ENCODE data around the gene PSKH1.

- no peak for TF ChIP-seq ZNF217 (CRISPR knock-in tag; IDR thresholded peaks at IDR 0.05)
- no peak for TF ChIP-seq PATZ1 (CRISPR knock-in tag; IDR thresholded peaks at IDR 0.05; ENCODE audit: borderline replicate concordance)
- TF ChIP-seq POLR2AphosphoS5 (IDR thresholded peaks at IDR 0.05; ENCODE audit: control insufficient read depth, insufficient read depth, low read depth, low read length) = no peak
- no peak for TF ChIP-seq TAF1 (IDR thresholded peaks at IDR 0.05; ENCODE audit: control insufficient read depth, extremely low read depth, insufficient read depth, low read length, severe bottlenecking)
- no peak for TF ChIP-seq YY1 (IDR thresholded peaks at IDR 0.05; ENCODE audit: borderline replicate concordance in 1 of 3, control insufficient read depth in 1 of 3, extremely low read depth in 1 of 3, insufficient read depth in 3 of 3, insufficient read length in 1 of 3, insufficient replicate concordance in 2 of 3, low read depth in 1 of 3, low read length in 2 of 3)
- no peak for TF ChIP-seq BRCA1 (IDR thresholded peaks at IDR 0.05)
- TF ChIP-seq BRCA1 (CRISPR knock-in tag; IDR thresholded peaks at IDR 0.05) = no peak
- no peak for TF ChIP-seq ZBTB17 (CRISPR knock-in tag; IDR thresholded peaks at IDR 0.05)
- no peak for TF ChIP-seq FOXJ3 (CRISPR knock-in tag; IDR thresholded peaks at IDR 0.05)
- TF ChIP-seq BCLAF1 (IDR thresholded peaks at IDR 0.05; ENCODE audit: borderline replicate concordance in 1 of 2, control insufficient read depth in 1 of 2, low read depth in 2 of 2, low read length in 1 of 2) = no peak
- no peak for TF ChIP-seq SIN3B (IDR thresholded peaks at IDR 0.05; ENCODE audit: low read depth)
- no peak for TF ChIP-seq THRA (IDR thresholded peaks at IDR 0.05)
- no peak for TF ChIP-seq KDM5B (IDR thresholded peaks at IDR 0.05; ENCODE audit: insufficient replicate concordance, low read depth, low read length)
Observed at GRCh38 chr16:67848118-67848517, 44.9 kb upstream of the PSKH1 start.
